HepG2 (cell line): Measurements from ENCODE around the gene TPI1. TPM values are rescaled to one million over a fixed set of nuclear protein-coding genes. Genes with fewer than 3 reads are reported as not detected.

ENCODE experiments used
- ISL2 ChIP-seq: sonication (generic); formaldehyde crosslinking; IDR thresholded peaks from 2 replicates; pipeline ENCODE4 v1.5.0; 2020; ENCODE audit warnings: missing genetic modification reagents
- KAT2B ChIP-seq: fragments of 150-350 bp; IDR thresholded peaks from 2 replicates; pipeline ENCODE4 v1.6.1; 2014; ENCODE audit warnings: low read depth, low read length, borderline replicate concordance
- KDM3A ChIP-seq: IDR thresholded peaks from 2 replicates; pipeline ENCODE4 v1.6.1; 2018; ENCODE audit warnings: low read depth, missing compliant biosample characterization
- NFE2L2 ChIP-seq: fragments of 150-350 bp; IDR thresholded peaks from 2 replicates; pipeline ENCODE4 v1.6.1; 2014; ENCODE audit warnings: low read length
- SRY ChIP-seq: sonication (generic); formaldehyde crosslinking; IDR thresholded peaks from 2 replicates; pipeline ENCODE4 v1.8.0; 2022; ENCODE audit warnings: mild to moderate bottlenecking, missing genetic modification reagents
- ZNF12 ChIP-seq: sonication (generic); formaldehyde crosslinking; IDR thresholded peaks from 2 replicates; pipeline ENCODE4 v1.5.0; 2020; ENCODE audit warnings: missing genetic modification reagents
- ZNF354B ChIP-seq: sonication (generic); formaldehyde crosslinking; IDR thresholded peaks from 2 replicates; pipeline ENCODE4 v1.8.0; 2022; ENCODE audit warnings: mild to moderate bottlenecking, missing genetic modification reagents
- ZNF567 ChIP-seq: sonication (generic); formaldehyde crosslinking; IDR thresholded peaks from 2 replicates; pipeline ENCODE4 v1.8.1; 2023; ENCODE audit warnings: mild to moderate bottlenecking, missing genetic modification reagents, borderline replicate concordance
- ZNF605 ChIP-seq: sonication (generic); formaldehyde crosslinking; IDR thresholded peaks from 2 replicates; pipeline ENCODE4 v1.8.0; 2022; ENCODE audit warnings: mild to moderate bottlenecking, missing genetic modification reagents
- ZNF616 ChIP-seq: sonication (generic); formaldehyde crosslinking; IDR thresholded peaks from 2 replicates; pipeline ENCODE4 v1.5.0; 2020; ENCODE audit warnings: low read depth, mild to moderate bottlenecking, missing genetic modification reagents
- ZNF678 ChIP-seq: sonication (generic); formaldehyde crosslinking; IDR thresholded peaks from 2 replicates; pipeline ENCODE4 v1.4.0; 2020; ENCODE audit warnings: mild to moderate bottlenecking, missing genetic modification reagents
- ZNF841 ChIP-seq: sonication (generic); formaldehyde crosslinking; IDR thresholded peaks from 2 replicates; pipeline ENCODE4 v1.8.1; 2023; ENCODE audit warnings: missing genetic modification reagents, borderline replicate concordance
- ZZZ3 ChIP-seq: sonication (generic); formaldehyde crosslinking; IDR thresholded peaks from 2 replicates; pipeline ENCODE4 v1.4.0; 2020; ENCODE audit warnings: missing genetic modification reagents, mild to moderate bottlenecking, borderline replicate concordance
- polyA plus RNA-seq, 8 experiments: library from polyadenylated mRNA; depleted of rRNA in 3 of 8; stranded (reverse) in 7 of 8; unstranded in 1 of 8; fragments of >200 nt; fragmentation: Illumina TruSeq in 4 of 8; extraction: Trizol in 4 of 8; gene quantifications; 2 replicates each; pipeline versions ENCODE4 v1.2.1 to v1.2.3, GENCODE V29; 2011 to 2016; ENCODE audit warnings: low read depth in 4 of 8, missing spikeins in 1 of 8, mixed read lengths in 1 of 8; ENCODE audit not compliant: insufficient read depth in 1 of 8
- total RNA-seq, 5 experiments: library from RNA; depleted of rRNA; stranded (reverse); fragments of >200 nt; fragmentation: Illumina TruSeq; extraction: Trizol; gene quantifications; 2 replicates each; pipeline ENCODE4 v1.2.3, GENCODE V29; 2016; ENCODE audit warnings: low read depth in 1 of 5
- TF ChIP-seq, protein P1 (sequence below): sonication (generic); formaldehyde crosslinking; IDR thresholded peaks from 2 replicates; pipeline ENCODE4 v1.4.0; 2020; ENCODE audit warnings: missing genetic modification reagents, borderline replicate concordance
- TF ChIP-seq, protein P2 (sequence below): sonication (generic); formaldehyde crosslinking; conservative IDR thresholded peaks from 2 replicates; pipeline ENCODE4 v1.8.0; 2022; ENCODE audit warnings: mild to moderate bottlenecking, moderate library complexity, missing genetic modification reagents
- TF ChIP-seq, protein P3 (sequence below): sonication (generic); formaldehyde crosslinking; IDR thresholded peaks from 2 replicates; pipeline ENCODE4 v1.4.0; 2020; ENCODE audit warnings: missing genetic modification reagents, borderline replicate concordance
- TF ChIP-seq, protein P4 (sequence below): sonication (generic); formaldehyde crosslinking; IDR thresholded peaks from 2 replicates; pipeline ENCODE4 v1.5.0; 2020; ENCODE audit warnings: mild to moderate bottlenecking, missing genetic modification reagents, moderate library complexity
- TF ChIP-seq, protein P5 (sequence below): sonication (generic); formaldehyde crosslinking; IDR thresholded peaks from 2 replicates; pipeline ENCODE4 v1.4.0; 2020; ENCODE audit warnings: mild to moderate bottlenecking, missing genetic modification reagents
- TF ChIP-seq, protein P6 (sequence below): sonication (generic); formaldehyde crosslinking; IDR thresholded peaks from 2 replicates; pipeline ENCODE4 v1.8.0; 2022; ENCODE audit warnings: mild to moderate bottlenecking, missing genetic modification reagents, moderate library complexity

TPI1 gene
- total and polyA plus RNA-seq, 2 of the 13 experiments (the other 11 are each of a cell fraction or from before 2014, with no cell fraction given), result 945 to 2,535 TPM

DNA sequence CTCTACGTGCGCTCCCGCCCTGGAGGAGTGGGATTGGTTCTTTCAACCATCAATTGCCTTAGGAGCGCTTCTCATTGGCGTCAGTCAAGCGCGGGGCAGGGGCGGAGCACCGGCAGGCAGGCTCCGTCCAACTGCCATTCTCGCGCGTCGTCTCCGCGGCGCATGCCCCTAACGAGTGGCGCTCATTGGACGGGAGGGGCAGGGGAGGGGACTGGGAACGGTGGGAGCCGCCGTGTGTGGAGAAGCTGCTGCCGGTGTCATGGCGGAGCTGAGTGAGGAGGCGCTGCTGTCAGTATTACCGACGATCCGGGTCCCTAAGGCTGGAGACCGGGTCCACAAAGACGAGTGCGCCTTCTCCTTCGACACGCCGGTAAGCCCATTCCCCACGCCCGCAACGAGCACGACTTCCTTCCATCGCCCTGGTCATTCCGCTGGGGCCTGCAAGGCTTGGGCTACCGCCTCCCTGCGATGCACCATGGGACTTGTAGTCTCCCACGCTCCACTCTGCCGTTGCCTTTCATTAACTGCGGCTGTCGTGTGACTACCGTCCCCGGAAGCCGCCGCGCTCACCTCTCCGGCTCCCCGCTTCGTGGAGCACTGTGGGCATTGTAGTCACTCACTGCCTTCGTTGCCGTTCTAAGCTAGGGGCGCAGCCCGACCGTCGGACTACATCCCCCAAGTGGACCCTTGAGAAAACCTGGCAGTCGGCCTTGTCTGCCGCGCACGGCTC is 15.2 kb upstream of the TPI1 start, which contains the start of gene USP5 (continued):
- TF ChIP-seq, protein P1, sequence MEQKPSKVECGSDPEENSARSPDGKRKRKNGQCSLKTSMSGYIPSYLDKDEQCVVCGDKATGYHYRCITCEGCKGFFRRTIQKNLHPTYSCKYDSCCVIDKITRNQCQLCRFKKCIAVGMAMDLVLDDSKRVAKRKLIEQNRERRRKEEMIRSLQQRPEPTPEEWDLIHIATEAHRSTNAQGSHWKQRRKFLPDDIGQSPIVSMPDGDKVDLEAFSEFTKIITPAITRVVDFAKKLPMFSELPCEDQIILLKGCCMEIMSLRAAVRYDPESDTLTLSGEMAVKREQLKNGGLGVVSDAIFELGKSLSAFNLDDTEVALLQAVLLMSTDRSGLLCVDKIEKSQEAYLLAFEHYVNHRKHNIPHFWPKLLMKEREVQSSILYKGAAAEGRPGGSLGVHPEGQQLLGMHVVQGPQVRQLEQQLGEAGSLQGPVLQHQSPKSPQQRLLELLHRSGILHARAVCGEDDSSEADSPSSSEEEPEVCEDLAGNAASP (CRISPR knock-in tag), result no peak; the same call in 1 of the 2 replicates
- TF ChIP-seq ZNF605 (CRISPR knock-in tag), result no peak
- TF ChIP-seq ZZZ3 (CRISPR knock-in tag), result peak; percentile 55; the same call in 1 of the 2 replicates
- TF ChIP-seq ZNF841 (CRISPR knock-in tag), result no peak
- TF ChIP-seq ZNF616 (CRISPR knock-in tag), result no peak
- TF ChIP-seq SRY (CRISPR knock-in tag), result peak; percentile 75; the same call in 1 of the 2 replicates
- TF ChIP-seq KAT2B, result no peak
- TF ChIP-seq ISL2, result peak; percentile 16
- peak; percentile 1; the same call in 1 of the 2 replicates for TF ChIP-seq NFE2L2
- TF ChIP-seq, protein P2, sequence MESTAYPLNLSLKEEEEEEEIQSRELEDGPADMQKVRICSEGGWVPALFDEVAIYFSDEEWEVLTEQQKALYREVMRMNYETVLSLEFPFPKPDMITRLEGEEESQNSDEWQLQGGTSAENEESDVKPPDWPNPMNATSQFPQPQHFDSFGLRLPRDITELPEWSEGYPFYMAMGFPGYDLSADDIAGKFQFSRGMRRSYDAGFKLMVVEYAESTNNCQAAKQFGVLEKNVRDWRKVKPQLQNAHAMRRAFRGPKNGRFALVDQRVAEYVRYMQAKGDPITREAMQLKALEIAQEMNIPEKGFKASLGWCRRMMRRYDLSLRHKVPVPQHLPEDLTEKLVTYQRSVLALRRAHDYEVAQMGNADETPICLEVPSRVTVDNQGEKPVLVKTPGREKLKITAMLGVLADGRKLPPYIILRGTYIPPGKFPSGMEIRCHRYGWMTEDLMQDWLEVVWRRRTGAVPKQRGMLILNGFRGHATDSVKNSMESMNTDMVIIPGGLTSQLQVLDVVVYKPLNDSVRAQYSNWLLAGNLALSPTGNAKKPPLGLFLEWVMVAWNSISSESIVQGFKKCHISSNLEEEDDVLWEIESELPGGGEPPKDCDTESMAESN (CRISPR knock-in tag), result peak; percentile 23; the same call in 1 of the 2 replicates
- TF ChIP-seq ZNF567 (CRISPR knock-in tag), result peak; percentile 88; the same call in 1 of the 2 replicates
- TF ChIP-seq ZNF12 (CRISPR knock-in tag), result no peak
- TF ChIP-seq, protein P3, sequence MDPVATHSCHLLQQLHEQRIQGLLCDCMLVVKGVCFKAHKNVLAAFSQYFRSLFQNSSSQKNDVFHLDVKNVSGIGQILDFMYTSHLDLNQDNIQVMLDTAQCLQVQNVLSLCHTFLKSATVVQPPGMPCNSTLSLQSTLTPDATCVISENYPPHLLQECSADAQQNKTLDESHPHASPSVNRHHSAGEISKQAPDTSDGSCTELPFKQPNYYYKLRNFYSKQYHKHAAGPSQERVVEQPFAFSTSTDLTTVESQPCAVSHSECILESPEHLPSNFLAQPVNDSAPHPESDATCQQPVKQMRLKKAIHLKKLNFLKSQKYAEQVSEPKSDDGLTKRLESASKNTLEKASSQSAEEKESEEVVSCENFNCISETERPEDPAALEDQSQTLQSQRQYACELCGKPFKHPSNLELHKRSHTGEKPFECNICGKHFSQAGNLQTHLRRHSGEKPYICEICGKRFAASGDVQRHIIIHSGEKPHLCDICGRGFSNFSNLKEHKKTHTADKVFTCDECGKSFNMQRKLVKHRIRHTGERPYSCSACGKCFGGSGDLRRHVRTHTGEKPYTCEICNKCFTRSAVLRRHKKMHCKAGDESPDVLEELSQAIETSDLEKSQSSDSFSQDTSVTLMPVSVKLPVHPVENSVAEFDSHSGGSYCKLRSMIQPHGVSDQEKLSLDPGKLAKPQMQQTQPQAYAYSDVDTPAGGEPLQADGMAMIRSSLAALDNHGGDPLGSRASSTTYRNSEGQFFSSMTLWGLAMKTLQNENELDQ (CRISPR knock-in tag), result no peak
- TF ChIP-seq ZNF678 (CRISPR knock-in tag), result no peak
- TF ChIP-seq, protein P4, sequence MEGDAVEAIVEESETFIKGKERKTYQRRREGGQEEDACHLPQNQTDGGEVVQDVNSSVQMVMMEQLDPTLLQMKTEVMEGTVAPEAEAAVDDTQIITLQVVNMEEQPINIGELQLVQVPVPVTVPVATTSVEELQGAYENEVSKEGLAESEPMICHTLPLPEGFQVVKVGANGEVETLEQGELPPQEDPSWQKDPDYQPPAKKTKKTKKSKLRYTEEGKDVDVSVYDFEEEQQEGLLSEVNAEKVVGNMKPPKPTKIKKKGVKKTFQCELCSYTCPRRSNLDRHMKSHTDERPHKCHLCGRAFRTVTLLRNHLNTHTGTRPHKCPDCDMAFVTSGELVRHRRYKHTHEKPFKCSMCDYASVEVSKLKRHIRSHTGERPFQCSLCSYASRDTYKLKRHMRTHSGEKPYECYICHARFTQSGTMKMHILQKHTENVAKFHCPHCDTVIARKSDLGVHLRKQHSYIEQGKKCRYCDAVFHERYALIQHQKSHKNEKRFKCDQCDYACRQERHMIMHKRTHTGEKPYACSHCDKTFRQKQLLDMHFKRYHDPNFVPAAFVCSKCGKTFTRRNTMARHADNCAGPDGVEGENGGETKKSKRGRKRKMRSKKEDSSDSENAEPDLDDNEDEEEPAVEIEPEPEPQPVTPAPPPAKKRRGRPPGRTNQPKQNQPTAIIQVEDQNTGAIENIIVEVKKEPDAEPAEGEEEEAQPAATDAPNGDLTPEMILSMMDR, result 0 out of 2 replicates have a peak, but pooled peaks have one; percentile 7
- TF ChIP-seq ZNF354B (CRISPR knock-in tag), result no peak
- no peak for TF ChIP-seq KDM3A (CRISPR knock-in tag)
- TF ChIP-seq, protein P5, sequence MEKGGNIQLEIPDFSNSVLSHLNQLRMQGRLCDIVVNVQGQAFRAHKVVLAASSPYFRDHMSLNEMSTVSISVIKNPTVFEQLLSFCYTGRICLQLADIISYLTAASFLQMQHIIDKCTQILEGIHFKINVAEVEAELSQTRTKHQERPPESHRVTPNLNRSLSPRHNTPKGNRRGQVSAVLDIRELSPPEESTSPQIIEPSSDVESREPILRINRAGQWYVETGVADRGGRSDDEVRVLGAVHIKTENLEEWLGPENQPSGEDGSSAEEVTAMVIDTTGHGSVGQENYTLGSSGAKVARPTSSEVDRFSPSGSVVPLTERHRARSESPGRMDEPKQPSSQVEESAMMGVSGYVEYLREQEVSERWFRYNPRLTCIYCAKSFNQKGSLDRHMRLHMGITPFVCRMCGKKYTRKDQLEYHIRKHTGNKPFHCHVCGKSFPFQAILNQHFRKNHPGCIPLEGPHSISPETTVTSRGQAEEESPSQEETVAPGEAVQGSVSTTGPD, result 0 out of 2 replicates have a peak, but pooled peaks have one; percentile 49
- TF ChIP-seq, protein P6, sequence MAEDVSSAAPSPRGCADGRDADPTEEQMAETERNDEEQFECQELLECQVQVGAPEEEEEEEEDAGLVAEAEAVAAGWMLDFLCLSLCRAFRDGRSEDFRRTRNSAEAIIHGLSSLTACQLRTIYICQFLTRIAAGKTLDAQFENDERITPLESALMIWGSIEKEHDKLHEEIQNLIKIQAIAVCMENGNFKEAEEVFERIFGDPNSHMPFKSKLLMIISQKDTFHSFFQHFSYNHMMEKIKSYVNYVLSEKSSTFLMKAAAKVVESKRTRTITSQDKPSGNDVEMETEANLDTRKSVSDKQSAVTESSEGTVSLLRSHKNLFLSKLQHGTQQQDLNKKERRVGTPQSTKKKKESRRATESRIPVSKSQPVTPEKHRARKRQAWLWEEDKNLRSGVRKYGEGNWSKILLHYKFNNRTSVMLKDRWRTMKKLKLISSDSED (CRISPR knock-in tag), result no peak
